GM19395 (cell line): ENCODE measurements around the gene CHSY1.
A peak's percentile ranks its signal among the peaks of the same experiment; 100 is the strongest.
"Not testable (repeated sequence)": the region's sequence is repeated elsewhere in the genome, so short reads cannot be mapped to it uniquely, and the experiment has no call there.

Experiments used
- ATAC-seq: cut with Tn5 transposase; IDR thresholded peaks from one replicate; pipeline ENCODE4 v1.9.1; 2021; ENCODE audit warnings: mild to moderate bottlenecking, moderate library complexity; ENCODE audit not compliant: unreplicated experiment

CHSY1 gene

GRCh38 chr15:101244889-101245668 is 6.8 kb downstream of the CHSY1 start:
- ATAC-seq: no peak

- ATAC-seq: no peak
Observed at GRCh38 chr15:101244036-101244781, 7.6 kb downstream of the CHSY1 start.

DNA sequence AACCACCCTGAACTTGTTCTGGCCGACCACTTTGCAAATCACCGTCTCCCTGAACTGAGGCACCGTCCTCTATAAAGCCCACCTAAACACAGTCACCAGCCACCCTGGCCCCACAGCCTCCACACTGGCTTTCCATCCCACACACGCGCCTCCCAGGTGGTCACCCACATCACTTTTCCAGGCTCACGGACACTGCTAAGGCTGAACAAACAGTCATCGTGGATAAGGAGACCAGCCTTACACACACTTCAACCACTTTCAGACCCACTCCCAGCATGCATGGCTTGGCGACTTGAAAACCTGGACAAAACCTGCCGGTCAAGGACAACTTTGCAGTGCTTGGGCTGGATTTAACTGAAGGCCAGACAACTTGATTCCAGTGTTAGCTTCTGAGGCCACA is 8.4 kb downstream of the CHSY1 start:
- no peak for ATAC-seq

DNA sequence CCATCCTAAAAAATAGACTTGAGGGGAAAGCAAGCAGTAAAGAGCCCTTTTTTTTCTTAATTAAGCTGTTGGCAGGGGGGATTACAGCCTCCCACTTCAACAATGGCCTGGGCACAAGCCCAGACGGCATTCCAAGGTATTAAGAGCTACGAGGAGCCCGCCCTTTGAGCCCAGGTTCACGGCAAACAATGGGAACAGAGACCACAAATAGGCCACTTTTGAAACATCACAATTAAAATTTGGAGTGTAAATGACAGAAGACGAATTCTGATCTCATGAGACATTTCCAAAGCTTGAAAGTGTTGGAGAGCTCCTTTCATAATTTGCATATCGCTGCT is 8.9 kb downstream of the CHSY1 start:
- no peak for ATAC-seq

DNA sequence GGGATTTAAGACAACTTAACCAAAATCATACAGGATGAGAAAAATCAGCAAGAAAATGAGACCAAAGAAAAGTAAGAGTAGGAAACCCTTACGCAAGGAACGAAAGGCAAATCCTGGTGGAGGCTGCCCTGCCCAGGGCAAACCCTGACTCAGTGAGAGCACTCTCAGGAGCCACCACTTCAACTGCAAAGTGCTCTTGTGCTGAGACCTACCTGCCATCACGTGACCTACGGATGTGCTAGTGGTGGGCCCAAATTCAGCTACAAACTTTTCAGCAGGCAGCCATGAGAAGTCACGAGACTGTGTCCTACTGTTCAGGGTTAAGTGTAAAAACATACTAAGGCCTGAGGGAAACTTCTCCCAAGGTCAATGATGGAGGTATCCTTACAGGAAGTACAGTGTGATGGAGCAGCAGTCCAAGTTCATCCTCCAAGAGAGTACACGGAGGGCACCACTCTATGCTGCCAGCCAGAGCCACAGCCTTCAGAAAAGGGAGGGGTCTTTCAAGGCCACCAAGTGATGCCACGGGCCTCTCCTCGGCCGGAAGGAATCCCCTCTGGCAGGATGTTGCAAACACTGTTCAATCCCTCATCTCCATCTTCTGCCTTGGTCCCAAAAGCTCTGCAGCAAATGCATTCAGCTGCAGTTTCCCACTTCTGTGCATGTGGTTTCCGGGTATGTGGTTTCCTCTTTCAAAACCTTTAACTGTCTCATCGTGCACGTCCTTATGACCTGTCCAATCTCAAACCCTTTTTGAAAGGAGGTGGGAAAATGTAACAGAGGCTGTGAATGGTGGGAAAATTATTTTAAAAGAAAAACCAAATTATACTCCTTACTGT is 9.5 kb downstream of the CHSY1 start:
- ATAC-seq: peak; percentile 78

- ATAC-seq: no peak
Observed at GRCh38 chr15:101240358-101240757, 11.5 kb downstream of the CHSY1 start.

DNA sequence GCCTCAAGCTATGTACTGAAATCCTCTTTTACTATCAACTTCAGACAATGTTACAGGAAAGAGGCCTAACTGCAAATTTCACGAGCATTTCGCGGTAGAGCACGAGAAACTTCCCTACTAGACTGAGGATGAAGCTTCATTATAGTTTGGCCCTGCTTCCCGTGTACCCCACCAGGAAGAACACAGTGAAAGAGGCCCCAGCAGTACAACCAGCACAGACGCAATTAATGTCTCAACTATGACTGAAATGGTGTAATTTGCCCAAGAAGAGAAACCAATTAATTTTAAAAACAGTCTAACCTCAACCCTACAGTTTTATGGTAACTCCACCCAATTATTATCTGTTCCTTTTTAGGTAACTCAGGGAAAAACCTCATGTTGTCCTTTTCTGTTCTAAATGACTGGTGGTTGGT is 12.1 kb downstream of the CHSY1 start:
- no peak for ATAC-seq

GRCh38 chr15:101237251-101237650 is 14.6 kb downstream of the CHSY1 start:
- no peak for ATAC-seq

DNA sequence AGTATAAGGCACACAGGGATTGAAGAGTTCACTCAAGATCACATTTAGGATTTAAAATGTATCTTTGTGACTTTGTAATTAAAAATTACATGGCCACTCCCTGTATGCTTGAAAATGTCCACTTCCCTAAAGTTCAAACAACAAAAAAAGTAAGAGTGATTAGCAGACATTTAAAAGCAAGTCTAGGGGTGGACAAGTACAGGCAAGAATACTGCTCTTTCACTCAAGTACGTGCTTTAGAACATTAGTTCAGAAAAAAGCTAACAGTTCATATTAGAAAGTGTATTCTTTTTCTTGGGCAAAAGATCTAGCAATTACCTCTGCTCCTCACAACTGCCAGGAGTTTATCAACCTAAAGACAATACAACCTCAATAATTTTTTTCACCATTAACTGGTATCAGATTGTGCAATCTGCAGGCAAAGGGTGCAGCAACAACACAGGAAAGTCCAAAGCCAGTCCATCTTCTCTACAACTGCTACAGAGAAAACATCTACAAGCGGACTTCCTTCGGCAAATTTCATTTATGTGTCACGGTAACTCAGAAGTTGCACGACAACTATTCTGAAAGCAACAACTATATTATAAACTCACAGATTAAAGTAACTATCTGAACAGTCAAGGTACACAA is 18.1 kb downstream of the CHSY1 start:
- no peak for ATAC-seq

DNA sequence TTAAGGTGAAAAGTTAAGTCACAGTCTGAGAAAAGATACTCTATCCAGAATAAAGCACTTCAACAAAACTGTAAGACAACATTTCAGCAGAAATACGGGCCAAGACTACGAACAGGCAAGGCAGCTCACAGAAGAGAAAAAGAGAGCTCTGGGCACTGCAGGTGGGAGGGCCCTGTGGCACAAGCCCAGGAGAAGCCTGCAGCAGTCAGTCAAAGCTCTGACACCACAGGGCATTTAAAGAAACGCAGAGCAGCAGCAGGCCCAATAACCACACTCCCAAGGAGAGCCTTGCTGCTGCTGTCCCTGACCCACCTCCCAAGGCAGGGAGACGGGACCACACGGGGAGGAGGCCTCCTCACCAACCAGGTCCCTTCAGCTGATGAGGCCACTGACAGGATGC is 19.2 kb downstream of the CHSY1 start:
- no peak for ATAC-seq

GRCh38 chr15:101228313-101228712 is 23.5 kb downstream of the CHSY1 start:
- no peak for ATAC-seq

DNA sequence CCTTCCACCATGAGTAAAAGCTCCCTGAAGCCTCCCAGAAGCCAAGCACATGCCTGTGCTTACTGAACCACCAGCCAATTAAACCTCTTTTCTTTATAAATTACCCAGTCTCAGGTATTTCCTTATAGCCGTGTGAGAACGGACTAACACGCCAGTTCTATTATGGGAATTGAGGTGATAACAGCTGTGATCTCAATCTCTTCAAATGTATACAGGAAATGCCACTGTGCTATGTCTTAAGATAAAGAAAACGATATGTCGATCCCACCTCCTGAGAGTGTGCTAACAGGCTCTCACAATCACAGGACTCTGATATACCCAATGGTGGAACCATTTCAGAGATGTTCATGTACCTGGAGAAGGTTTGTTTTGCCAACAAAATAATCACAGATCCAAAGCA is 26.2 kb downstream of the CHSY1 start:
- no peak for ATAC-seq

- no peak for ATAC-seq
Observed at GRCh38 chr15:101221902-101222301, 29.9 kb downstream of the CHSY1 start.

- no peak for ATAC-seq
Observed at GRCh38 chr15:101220060-101220459, 31.8 kb downstream of the CHSY1 start.

- no peak for ATAC-seq
Observed at GRCh38 chr15:101219441-101219840, 32.4 kb downstream of the CHSY1 start.

- no peak for ATAC-seq
Observed at GRCh38 chr15:101217446-101217845, 34.4 kb downstream of the CHSY1 start.

DNA sequence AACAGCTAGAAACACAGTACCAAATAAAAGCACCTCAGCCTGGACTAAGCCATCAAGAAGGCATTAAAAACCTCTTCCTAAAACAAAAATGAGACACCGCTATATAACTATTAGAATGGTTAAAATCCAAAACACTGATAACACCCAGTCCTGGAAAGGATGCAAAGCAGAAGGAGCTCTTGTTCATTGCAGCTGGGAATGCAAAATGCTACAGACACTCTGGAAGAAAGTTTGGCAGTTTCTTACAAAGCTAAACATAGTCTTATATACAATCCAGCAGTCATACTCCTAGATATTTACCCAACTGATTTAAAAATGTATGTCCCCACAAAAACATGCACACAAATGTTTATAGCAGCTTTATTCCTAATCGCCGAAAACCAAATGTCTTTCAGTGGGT is 35.7 kb downstream of the CHSY1 start:
- ATAC-seq: no peak

GRCh38 chr15:101215681-101216080 is 36.2 kb downstream of the CHSY1 start:
- ATAC-seq: no peak

- not testable (repeated sequence) for ATAC-seq
Observed at GRCh38 chr15:101214435-101215097, 37.3 kb downstream of the CHSY1 start.

DNA sequence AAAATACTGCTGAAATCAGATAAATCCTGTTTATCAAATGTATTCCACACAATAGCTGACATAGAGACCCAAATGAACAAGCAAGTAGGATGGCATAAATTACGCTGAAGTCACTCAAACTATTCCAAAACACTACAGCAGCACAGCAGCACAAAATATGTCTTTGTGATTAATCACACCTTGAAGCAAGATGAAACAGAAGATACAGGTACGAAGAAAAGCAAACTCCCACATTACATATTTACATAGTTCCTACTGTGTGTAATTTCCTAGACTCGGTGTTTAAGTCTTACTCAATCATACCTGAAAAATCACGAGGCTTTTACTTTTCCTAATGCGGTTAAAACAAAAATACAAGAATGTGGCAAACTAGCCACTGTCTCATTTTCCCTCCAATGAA is 38.3 kb downstream of the CHSY1 start:
- ATAC-seq: no peak

DNA sequence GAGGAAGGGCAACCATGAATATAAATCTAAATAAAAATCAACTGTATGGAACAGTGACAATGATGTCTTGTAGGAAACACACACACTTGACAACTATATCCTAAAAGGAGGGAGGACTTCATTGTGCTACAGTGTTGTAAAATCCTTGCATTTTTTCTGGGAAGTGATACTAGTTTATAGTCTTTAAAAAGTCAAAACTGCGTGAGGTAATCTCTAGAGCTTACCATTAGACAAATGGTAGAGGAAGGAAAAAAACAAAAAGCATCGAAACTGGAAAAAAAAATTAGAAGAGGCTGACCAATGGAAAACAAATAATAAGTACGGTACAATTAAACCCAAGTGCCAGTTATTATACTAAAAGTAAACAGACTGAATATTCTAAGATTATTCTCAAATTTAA is 38.7 kb downstream of the CHSY1 start:
- ATAC-seq: no peak
